Fibroblast of upper back skin (primary cell): ENCODE data around the gene OTOF.

Experiments used
- DNase-seq: peaks from one replicate; pipeline ENCODE4 v3.0.0-alpha.2; 2013

The OTOF gene

DNA sequence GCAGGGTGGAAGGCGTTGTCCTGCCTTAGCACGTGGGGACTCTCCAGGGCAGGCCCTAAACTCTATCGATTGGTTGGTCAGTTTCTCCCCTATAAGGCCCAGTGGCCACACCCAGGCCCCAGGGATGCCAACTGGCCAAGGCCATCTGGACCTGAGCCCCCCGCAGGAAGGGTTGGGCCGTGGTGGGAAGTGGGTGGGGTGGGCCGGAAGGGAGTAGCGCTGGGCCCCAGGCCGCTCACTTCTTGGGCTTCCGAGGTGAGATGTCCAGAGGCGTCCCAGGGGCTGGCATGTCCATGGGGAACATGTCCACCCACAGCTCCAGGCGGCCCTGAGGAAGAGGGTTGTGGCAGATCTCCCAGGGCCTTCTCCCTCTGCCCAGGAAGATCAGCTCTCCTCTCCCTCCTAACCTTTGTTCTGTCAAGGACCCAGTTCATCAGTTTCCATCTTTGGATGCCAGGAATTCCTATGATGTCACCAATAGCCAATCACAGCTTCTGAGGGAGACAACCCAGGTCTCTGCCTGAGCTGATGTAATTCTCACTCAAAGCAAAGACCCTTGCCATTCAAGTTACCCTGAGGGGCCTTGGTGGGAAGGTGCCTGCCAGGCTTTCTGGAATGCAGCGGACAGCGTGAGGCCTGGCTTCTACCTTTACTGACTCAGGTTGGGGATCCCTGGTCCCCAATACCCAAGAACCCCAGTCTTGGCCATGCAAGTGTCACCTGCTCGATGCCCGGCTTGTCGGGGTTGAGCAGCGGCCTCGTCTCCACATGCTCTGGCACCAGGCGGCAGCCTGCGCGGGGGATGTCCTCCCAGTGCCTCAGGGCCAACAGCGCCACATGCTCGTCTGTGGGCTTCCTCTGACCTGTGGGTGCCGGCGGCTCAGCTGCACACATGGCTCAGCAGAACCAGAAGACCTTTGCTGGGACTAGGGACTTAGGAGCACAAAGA is 14.4 kb downstream of the OTOF start:
- DNase-seq: peak; percentile 5

DNA sequence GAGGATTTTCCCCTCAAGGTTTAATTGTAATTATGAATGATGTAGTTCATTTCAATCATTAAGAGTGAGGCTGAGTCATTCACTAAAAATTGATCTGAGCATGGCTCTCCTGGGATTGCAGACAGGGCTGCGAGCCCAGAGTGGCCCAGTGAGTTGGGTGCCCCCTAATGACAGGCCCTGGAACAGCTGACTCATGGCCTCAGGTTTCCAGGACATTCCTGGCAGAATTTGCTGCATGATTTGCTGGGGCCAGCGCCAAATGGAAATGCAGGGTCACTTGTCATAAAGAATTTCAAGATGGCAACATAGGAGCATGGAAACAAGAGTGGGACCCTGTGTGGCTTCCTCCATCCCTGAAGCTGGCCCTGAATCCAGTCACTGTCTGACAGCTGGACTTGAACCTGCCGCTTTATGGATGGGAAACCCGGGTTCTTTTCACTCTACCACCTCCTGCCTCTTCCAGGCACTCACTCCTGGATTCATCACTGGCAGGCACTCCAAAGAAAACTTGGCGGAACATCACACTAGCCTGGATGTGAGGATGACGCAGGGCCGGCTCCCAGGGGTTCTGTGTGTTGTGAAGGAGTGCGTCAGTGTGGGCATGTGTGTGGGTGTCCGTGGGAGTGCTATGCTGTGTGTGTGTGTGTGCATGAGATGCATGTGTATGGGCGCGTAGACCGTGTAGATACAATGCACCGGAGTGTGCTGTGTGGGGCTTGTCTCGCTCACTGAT is 15.2 kb downstream of the OTOF start:
- DNase-seq: peak; percentile 75

DNA sequence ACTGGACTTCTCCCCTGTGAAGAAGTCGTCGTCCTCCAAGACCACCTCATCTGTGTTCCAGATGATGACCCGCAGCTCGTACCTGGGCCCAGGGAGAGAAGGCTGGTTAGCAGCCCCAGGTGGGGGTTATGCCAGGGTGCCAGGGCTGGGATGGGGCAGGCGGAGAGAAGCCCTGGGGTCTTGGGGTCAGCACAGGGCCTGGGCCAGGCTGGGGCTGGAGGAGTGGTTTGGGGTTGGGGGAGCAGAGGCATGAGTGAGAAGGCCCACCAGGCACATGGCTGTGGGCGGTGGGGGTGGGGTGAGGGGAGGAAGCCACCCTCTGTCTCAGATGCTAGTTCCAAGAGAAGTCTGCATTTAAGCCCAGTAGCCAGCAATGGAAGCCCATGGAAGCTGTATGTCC is 15.8 kb downstream of the OTOF start:
- no peak for DNase-seq

DNA sequence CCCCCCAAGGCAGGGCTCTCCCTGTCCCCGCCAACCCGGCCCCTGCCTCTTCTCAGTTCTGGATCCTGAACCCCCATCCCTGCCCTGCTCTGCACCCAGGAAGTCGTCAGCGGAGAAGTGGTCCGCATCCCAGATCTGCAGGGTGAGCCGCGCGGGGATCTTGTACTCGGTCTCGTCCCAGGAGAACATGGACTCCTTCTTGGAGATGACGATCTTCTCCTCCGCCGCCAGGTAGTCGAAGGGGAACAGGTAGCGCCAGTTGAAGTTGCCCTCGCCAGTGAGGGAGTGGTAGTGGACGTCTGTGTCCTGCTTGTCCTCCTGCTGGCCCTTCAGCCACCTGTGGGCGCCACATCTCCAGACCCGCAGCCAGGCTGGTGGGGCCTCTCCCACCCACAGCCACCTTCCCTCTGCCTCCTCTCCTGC is 16.3 kb downstream of the OTOF start:
- DNase-seq: no peak

DNA sequence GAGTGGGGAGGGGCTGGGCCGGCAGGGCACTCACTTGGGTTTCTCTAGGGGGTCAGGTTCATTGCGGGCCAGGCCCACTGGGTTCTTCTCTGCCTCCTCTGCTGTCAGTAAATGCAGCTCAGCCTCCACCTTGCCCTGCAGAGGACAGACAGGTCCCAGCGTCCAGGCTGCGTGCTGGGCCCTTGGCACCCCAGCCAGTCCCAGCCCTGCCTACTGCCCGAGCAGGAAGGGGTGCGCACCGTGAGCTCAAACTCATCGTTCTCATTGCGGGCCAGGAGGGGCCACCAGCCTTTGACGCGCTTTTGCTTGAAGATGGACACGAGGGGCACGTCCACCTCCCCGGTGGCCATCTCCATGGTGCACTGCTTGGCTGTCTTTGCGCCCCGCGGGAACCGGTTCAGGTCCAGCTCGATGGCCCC is 17.3 kb downstream of the OTOF start:
- no peak for DNase-seq

DNA sequence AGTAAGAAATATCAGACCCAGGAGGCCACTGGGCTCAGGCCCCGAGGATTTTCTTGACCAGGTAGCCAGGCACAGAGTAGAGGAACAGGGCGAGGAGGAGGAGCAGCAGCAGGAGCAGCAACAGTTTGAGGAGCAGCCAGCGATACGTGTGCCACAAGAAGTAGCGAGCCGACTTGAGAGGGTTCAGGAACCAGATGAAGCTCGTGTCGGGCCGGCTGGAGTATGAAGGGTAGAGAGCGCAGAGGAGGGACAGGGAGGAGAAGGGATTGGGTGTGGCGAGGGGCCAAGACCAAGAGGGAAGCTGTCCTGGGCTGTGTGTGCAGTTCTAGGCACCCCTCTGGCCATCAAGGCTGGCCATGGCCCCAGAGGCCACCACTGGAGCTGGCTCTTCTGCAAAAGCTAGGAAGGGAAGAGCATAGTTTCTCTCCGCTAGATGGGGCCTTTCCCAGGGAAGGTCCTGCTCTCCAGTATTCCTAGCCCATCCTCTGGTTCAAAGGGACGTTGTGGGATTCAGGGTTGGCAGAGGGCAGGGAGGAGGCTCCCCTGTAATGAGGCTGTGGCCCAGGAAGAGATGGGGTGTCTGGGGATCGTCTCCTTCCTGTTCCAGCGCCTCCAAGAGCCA is 17.8 kb downstream of the OTOF start:
- no peak for DNase-seq

DNA sequence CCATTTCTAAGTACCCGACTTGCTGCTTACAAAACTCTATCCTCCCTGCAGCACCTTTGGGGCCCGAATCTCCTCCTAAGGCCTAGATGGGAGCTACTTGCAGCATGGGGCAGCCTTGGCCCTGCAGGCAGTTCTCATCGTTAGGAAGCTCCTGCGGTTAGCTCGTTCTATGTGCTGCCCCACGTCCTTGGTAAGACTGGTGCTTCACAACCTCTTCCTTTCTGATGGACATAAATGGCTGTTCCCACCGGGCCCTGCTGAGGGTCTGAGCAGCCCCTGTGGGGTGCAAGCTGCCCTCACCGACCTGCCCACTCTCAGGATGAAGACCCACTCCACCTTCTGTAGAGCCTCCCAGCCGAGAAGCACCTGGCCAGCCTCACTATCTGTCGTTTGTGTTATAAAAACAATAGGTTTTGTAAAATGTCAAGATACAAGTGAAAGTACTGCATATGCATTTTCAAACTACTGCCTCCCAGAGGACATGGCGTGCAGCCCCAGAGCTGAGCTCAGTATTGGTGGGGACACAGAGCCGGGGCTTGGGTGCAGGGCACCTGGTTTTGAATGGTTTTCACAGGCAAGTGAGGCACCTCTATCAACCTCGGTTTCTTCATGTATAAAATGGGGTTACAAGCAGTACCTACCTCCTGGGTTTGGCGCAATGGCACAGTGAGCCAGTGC is 19.4 kb downstream of the OTOF start:
- no peak for DNase-seq

DNA sequence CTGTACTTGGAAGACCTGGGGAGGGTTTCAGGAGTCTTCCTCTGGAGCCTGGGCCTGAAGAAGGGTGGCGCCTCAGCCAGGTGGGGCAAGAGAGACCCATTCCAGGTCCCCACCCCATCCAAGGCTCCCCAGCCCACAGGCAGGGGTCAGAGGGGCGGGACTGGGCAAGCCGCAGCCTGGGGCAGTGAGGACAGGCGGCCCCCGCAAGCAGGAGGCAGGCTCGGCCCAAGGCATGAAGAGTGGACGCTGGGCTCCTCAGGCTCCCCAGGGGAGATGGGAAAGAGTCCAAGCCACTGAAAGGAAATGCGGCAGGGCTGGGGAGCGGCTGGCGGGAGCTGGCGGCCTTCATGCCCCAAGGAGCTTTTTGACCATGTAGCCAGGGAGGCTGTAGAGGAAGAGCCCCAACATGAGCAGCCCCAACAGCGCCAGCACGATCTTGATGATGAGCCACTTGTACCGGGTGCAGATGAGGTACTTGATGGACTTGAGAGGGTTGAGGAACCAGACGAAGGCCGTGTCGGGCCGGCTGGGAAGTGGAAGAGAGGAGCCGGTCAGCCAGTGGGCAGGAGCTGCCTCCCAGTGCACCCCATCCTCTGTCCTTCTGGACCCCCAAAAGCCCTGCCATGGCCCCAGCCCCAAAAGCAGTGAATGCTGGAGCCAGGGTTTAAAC is 20.1 kb downstream of the OTOF start:
- DNase-seq: no peak

DNA sequence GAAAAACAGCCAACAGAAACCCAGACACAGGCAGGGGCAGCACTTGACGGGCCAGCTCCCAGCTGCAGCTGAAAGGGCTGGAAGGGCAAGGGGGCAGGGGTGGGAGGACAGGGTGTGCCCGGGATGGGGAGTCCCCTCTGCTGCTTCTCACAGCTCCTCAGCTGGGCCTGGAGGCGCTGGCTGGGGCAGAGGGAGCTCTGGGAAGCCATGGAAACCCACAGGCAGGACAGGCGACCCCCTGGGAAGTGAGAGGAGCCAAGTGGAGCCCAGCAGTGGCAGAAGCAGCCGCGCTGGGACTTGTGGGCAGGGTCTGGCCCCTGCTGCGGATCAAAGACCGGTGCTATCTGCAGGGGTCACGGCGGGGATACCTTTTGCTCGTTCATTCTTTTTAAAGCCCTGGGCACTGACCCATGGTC is 20.7 kb downstream of the OTOF start:
- DNase-seq: no peak

DNA sequence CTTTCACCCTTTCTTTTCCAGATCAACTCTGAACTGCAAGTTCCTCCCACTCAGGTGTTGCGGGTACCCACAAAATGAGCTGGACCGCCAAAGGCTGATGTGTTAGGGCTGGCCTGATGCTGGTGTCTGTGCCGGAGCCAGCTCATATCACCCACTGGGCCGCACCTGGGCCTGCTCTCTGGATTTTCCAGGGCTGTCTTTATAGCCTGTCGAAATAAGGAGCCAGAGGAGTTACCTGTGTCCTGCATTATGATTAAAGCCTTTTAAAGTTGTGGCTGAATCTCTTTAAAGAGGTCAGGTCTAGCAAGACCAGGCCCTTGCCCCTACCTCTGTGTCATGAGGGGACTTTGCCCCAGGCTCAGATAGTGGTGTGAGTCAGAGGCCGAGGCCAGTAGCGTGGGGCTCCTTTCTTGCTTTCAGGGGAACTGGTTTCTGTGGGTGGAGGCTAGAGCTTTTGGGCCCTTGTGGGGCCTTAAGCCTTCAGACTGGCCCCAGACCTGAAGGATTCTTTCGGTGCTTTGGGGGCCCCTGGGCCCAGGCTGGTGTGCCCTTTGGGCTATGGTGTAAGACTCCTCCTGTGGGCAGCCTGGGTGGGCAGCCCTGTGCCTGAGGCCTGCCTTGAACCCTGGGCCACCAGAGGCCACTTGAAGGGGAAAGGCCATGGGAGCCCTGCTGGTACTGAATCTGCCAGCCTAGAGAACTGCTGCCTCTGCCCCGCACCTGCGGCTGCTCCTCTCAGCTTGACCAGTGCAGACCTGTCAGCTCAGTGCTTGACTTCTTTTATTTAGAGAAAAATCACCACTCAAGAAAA is 21.3 kb downstream of the OTOF start:
- no peak for DNase-seq

DNA sequence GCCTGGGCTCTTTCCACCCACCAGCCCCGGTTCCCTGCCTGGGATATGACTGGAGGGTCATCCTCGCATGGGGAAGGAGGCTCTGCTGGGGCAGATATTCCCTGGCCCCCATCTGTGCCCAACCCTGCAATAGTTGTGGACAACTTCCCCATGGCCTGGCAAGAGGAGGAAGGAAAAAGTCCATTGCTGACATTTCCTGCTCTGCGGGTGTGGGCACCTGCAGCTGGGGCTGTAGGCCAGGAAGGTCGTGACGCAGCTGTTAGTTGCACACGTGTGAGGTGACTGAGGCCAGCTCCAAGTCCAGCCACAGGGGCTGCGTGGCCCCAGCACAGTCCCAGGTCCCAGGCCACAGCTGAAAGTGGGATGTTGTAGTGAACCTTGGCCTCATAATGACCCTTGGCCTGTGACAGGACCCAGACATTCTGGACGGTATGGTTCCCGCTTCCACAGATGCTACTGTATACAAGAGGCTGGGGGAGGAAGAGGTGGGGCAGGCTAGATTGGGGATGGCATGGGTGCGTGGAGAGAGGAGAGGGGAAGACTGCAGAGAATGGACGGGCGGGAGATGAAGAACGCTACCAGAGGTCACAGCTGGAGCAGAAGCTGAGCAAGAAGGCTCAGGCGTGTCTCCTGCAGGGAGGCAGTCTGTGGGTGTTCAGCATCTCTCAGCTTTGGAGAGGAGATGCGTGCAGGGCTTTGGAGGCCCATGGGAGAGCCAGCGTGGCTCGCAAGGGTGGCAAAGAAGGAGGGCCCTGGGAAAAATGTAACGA is 22.1 kb downstream of the OTOF start:
- no peak for DNase-seq

DNA sequence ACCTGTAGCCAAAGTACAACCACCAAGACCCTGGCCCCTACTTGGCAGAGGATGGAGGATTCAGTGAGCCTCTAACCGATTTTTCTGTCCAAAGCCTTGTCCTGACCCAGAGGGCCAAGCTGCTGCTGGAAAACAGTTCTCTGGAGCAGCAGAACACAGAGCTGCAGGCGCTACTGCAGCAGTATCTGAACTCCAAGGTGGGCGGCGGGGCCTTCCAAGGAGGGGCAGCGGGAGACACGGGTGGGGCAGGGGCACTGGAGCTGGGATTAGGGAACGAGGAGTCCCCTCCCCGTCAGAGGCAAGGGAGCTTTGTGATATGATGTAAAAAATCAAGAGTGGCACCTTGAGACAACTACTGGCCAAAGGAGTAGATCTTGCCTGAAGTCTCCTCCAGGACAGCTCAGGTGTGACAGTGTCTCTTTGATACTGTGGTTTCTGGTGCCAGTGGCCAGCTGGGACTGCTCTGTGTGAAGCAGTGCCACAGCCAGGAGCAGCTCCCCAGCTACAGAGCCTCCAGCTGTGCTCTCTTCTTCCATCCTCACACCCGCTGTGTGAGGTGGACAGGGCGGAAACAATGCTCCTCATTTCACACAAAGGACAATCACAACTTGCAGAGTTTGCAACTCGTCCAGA is 22.8 kb downstream of the OTOF start:
- DNase-seq: no peak

DNA sequence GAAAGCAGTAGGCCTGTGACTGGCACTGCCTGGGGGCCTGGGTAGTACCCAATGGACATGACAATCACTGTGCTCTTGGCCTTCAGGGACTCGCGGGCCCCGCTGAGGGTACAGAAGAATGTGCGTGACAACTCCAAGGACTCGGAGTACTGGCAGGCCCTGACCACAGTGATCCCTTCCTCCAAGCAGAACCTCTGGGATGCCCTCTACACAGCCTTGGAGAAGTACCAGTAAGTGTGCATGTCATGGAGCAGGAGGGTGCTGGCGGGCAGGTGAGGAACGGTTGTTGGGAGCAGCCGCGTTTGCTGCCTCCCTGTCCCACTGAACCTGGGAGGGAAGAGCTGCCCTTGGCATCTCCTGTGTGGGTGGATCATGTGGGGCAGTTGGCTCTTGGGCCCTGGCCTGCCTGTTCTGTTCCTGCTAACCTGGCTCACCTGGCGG is 23.3 kb downstream of the OTOF start:
- DNase-seq: no peak

DNA sequence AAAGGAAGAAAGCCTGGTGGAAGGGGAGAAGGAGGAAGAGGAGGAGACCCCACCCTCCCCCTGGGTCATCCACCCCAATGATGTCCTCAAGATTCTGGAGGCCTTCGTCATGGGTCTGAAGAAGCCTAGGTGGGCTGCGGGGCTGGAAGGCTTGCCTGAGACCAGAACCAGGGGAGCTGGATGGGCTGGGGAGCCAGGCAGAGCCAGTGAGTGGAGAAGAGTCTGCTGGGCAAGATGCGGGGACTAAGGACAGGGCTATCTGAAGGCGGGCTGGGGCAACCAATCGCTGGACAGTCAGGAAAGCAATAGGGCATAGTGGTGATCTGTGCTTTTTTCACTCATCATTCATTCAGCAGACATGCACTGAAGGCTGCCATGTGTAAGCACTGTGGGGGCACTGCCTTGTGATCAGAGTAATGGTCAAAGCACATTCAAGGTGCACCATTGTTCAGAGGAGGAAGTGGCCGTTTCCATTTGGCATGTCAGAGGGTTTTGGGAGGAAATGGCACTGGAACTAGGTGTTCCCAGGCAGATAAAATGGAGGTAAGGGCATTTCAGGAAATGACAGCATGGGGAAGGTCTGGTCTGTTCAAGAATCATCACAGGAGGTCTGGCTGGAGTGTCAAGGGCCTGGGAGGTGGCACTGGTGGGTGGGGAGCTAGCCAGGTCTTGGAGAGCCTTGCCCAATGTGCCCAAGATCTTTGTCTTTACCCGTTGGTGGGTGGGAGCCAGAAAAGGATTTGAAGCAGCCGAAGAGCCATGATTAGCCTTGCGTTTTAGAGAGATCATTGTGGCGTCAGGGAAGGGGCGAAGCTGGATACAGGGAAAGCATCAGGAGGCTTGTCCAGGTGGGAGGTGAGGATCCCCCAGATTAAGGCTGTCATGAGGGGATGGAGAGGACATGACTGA is 24.2 kb downstream of the OTOF start:
- DNase-seq: no peak

DNA sequence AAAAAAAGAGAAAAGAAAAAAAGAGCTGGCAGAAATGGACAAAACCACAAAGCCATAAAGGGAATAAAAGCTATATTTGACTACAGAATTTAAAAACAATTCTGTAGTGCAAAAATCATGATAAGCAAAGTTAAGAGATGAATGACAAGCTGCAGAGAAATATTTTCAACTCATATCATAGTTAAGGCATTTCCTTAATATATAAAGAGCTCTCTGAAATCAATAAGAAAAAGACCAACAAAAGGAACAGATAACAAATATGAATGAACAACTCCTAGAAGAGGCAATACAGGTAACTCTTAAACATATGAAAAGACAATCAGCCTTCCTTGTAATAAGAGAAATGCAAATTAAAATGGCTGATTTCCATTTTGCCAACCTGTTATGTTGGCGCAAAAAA is 26.2 kb downstream of the OTOF start:
- DNase-seq: no peak

DNA sequence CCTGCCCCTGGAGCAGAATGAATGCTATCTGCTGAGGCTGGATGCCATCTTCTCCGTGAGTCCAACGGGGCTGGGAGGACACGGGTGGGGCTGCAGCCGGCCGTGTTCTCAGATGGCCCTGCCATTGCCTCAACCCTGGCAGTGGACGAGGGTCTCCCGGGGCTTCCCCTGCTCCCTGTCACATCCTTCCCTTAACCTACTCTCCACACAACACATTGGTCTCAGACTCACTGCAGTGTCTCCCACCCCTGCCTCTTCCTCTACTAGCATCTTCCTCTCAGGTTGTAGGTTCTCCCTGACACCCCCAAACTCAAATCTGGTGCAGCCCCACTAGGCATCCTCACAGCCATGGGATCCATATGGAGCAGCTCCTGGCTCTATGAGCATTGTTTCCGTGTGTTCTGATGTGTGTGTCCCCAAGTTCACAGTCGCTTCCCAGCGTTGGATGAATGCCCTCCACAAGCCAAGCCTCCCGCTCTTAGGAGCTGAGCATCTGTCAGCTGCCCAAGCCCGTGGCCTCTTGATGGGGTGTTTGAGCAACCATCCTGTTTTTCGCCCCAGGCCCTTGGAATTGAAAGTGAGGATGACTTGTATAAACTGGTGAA is 27.8 kb downstream of the OTOF start:
- no peak for DNase-seq

DNA sequence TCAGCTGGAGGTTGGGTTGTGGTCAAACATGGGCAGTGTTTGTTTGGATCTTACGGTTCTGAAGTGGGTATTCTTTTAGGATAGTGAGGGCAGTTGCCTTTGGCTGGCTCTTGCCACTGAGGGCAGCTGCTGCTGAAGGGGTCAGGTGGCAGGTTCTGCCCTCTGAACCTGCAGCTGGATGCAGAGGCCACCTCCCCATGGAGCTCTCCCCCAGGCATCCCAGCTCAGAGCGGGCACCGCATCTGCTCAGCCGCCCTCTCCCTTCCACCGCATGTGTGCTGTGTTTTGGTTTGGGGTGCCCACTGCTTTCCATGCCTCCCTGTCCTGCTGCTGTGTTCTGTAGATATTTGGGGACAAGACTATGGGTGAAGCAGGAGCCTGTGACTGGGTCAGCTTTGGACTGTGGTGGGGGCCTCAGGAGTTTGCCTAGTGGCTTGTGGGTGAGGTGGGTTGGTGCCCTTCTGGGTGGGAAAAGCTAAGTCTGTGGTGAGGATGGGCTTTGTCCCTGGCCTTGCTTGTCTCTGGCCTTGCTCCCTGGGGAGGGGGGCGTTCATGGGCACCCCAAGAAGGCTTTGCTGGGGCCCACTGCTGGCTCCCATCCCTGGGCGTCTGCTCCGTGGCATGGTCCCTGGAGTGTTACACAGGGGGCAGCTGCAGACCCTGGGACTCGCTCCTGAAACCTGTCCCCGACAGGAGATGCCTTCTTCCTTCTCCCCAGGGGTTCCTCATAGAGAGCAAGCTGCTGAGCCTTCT is 28.5 kb downstream of the OTOF start:
- DNase-seq: no peak

DNA sequence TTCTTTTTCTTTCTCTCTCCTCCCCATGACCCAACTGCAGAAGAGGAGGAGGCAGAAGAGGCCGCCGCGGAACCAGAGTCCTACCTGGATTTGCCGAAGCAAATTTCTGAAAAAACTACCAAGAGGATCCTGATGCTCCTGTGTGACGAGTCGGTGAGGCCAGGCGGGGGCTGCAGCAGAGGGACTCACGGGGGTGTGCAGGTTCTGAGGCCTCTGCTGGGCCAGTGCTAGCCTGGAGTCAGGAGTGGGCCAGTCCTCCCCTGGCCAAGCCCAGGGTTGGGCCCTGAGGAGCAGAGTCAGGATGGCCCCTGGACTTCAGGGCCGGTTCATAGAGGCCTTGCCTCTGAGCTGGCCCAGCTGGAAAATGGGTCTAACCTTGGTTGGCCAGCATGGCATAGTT is 29.3 kb downstream of the OTOF start:
- DNase-seq: no peak
